D341Med (cell line): ENCODE results near the gene NAPA.

Source experiments
- DNase-seq: peaks from one replicate; pipeline ENCODE4 v3.0.0; 2012; ENCODE audit warnings: low spot score

The NAPA gene

GRCh38 chr19:47514869-47515588 is at the start of gene NAPA:
NAPA (minus strand) TSS chr19:47515063; CDS start chr19:47514940, 123 bp downstream.
- DNase-seq = peak; percentile 99

GRCh38 chr19:47564081-47564480 is 49.2 kb upstream of the NAPA start:
- DNase-seq = no peak

GRCh38 chr19:47561440-47562057 is 46.7 kb upstream of the NAPA start:
- DNase-seq = no peak

GRCh38 chr19:47560999-47561398 is 46.1 kb upstream of the NAPA start:
- no peak for DNase-seq

GRCh38 chr19:47550129-47550528 is 35.3 kb upstream of the NAPA start:
- no peak for DNase-seq

- no peak for DNase-seq
These were observed 34.5 kb upstream of the NAPA start for GRCh38 chr19:47549261-47549862.

- DNase-seq = no peak
These were observed 32.3 kb upstream of the NAPA start for GRCh38 chr19:47547199-47547598.

GRCh38 chr19:47545061-47545948 is 30.4 kb upstream of the NAPA start:
- peak; percentile 34 for DNase-seq

GRCh38 chr19:47544476-47544875 is 29.6 kb upstream of the NAPA start:
- DNase-seq = peak; percentile 29

GRCh38 chr19:47544075-47544474 is 29.2 kb upstream of the NAPA start:
- DNase-seq = no peak

- DNase-seq = no peak
These were observed 27.2 kb upstream of the NAPA start for GRCh38 chr19:47542030-47542475.

- DNase-seq = no peak
These were observed 26.7 kb upstream of the NAPA start for GRCh38 chr19:47541518-47541917.

GRCh38 chr19:47540748-47541147 is 25.9 kb upstream of the NAPA start:
- no peak for DNase-seq

- DNase-seq = no peak
These were observed 25.0 kb upstream of the NAPA start for GRCh38 chr19:47539747-47540311.

- no peak for DNase-seq
These were observed 23.9 kb upstream of the NAPA start for GRCh38 chr19:47538812-47539211.

GRCh38 chr19:47537493-47537892 is 22.6 kb upstream of the NAPA start:
- DNase-seq = no peak

- DNase-seq = no peak
These were observed 19.8 kb upstream of the NAPA start for GRCh38 chr19:47534628-47535027.

- no peak for DNase-seq
These were observed 17.0 kb upstream of the NAPA start for GRCh38 chr19:47531640-47532387.

GRCh38 chr19:47529018-47529742 is 14.3 kb upstream of the NAPA start:
- no peak for DNase-seq

- no peak for DNase-seq
These were observed 11.9 kb upstream of the NAPA start for GRCh38 chr19:47526798-47527197.

GRCh38 chr19:47523473-47523872 is 8.6 kb upstream of the NAPA start:
- no peak for DNase-seq
